ENCODE measurements around the gene OR5AN1. TPM values are rescaled to one million over a fixed set of nuclear protein-coding genes. Genes with fewer than 3 reads are reported as not detected.
"Not testable (repeated sequence)": the region's sequence is repeated elsewhere in the genome, so short reads cannot be mapped to it uniquely, and the experiment has no call there.

Gene OR5AN1
- total and polyA plus RNA-seq, 4 donors, result 0.06 to 0.25 TPM; not detected in 2

- not testable (repeated sequence) for H3K36me3 ChIP-seq (ENCODE audit: control insufficient read depth in 4 of 4, insufficient read depth in 3 of 4, low read depth in 1 of 4, low read length in 3 of 4); DNase-seq (ENCODE audit: low spot score); H3K9ac ChIP-seq (ENCODE audit: low read depth in 1 of 2, low read length in 2 of 2); H3K9me3 ChIP-seq (ENCODE audit: control insufficient read depth in 4 of 4, low read length in 3 of 4); H3K27me3 ChIP-seq (ENCODE audit: control insufficient read depth in 4 of 4, insufficient read depth in 4 of 4, low read length in 3 of 4); H3K4me1 ChIP-seq (ENCODE audit: control insufficient read depth in 4 of 4, insufficient read depth in 4 of 4, low read length in 3 of 4); H3K27ac ChIP-seq (ENCODE audit: low read depth in 1 of 2, low read length in 2 of 2); H3K4me3 ChIP-seq (ENCODE audit: low read depth in 1 of 3, low read length in 3 of 3)
- 54% methylated on average over 5 of the region's 5 CpGs for WGBS
Measured at GRCh38 chr11:59349657-59350056, 9.0 kb upstream of the OR5AN1 start.

GRCh38 chr11:59355226-59355625, 3.5 kb upstream of the OR5AN1 start:
- no peak for DNase-seq (ENCODE audit: low spot score)
- WGBS, result 90% methylated on average over 4 of the region's 4 CpGs

GRCh38 chr11:59356561-59356960, 2.1 kb upstream of the OR5AN1 start:
- H3K4me3 ChIP-seq (ENCODE audit: low read depth in 1 of 3, low read length in 3 of 3), result no peak overlapping the region
- H3K4me1 ChIP-seq (ENCODE audit: control insufficient read depth in 4 of 4, insufficient read depth in 4 of 4, low read length in 3 of 4), result no peaks in the 10 kb centered on the region
- H3K27ac ChIP-seq (ENCODE audit: low read depth in 1 of 2, low read length in 2 of 2), result no peak overlapping the region
- no peak for DNase-seq (ENCODE audit: low spot score)
- 96% methylated on average over 1 of the region's 1 CpG for WGBS
- H3K27me3 ChIP-seq (ENCODE audit: control insufficient read depth in 4 of 4, insufficient read depth in 4 of 4, low read length in 3 of 4), result no peaks in the 10 kb centered on the region
- H3K9ac ChIP-seq (ENCODE audit: low read depth in 1 of 2, low read length in 2 of 2), result no peak overlapping the region
- TF ChIP-seq, protein P1, sequence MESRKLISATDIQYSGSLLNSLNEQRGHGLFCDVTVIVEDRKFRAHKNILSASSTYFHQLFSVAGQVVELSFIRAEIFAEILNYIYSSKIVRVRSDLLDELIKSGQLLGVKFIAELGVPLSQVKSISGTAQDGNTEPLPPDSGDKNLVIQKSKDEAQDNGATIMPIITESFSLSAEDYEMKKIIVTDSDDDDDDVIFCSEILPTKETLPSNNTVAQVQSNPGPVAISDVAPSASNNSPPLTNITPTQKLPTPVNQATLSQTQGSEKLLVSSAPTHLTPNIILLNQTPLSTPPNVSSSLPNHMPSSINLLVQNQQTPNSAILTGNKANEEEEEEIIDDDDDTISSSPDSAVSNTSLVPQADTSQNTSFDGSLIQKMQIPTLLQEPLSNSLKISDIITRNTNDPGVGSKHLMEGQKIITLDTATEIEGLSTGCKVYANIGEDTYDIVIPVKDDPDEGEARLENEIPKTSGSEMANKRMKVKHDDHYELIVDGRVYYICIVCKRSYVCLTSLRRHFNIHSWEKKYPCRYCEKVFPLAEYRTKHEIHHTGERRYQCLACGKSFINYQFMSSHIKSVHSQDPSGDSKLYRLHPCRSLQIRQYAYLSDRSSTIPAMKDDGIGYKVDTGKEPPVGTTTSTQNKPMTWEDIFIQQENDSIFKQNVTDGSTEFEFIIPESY (IDR thresholded peaks at IDR 0.05), result no peak
- TF ChIP-seq FOXA1 (IDR thresholded peaks at IDR 0.05), result no peak
- no peak for TF ChIP-seq REST (IDR thresholded peaks at IDR 0.05)
- H3K9me3 ChIP-seq (ENCODE audit: control insufficient read depth in 4 of 4, low read length in 3 of 4), result no peaks in the 10 kb centered on the region
- H3K36me3 ChIP-seq (ENCODE audit: control insufficient read depth in 4 of 4, insufficient read depth in 3 of 4, low read depth in 1 of 4, low read length in 3 of 4), result no peaks in the 10 kb centered on the region

More at GRCh38 chr11:59355226-59355625, 3.5 kb upstream of the OR5AN1 start:
- Histone ChIP-seq H3K36me3 (ENCODE audit: control insufficient read depth in 4 of 4, insufficient read depth in 3 of 4, low read depth in 1 of 4, low read length in 3 of 4) (no peaks in the 10 kb centered on the region), H3K9me3 (ENCODE audit: control insufficient read depth in 4 of 4, low read length in 3 of 4) (no peaks in the 10 kb centered on the region), H3K9ac (ENCODE audit: low read depth in 1 of 2, low read length in 2 of 2) (no peak overlapping the region), H3K4me1 (ENCODE audit: control insufficient read depth in 4 of 4, insufficient read depth in 4 of 4, low read length in 3 of 4) (no peaks in the 10 kb centered on the region), H3K27me3 (ENCODE audit: control insufficient read depth in 4 of 4, insufficient read depth in 4 of 4, low read length in 3 of 4) (no peaks in the 10 kb centered on the region), H3K4me3 (ENCODE audit: low read depth in 1 of 3, low read length in 3 of 3) (no peak overlapping the region), H3K27ac (ENCODE audit: low read depth in 1 of 2, low read length in 2 of 2) (no peak overlapping the region)
- TF ChIP-seq CTCF (IDR thresholded peaks at IDR 0.05; ENCODE audit: low read depth, low read length, missing input control), result no peak
- TF ChIP-seq FOXA1 (IDR thresholded peaks at IDR 0.05), result no peak

DNA sequence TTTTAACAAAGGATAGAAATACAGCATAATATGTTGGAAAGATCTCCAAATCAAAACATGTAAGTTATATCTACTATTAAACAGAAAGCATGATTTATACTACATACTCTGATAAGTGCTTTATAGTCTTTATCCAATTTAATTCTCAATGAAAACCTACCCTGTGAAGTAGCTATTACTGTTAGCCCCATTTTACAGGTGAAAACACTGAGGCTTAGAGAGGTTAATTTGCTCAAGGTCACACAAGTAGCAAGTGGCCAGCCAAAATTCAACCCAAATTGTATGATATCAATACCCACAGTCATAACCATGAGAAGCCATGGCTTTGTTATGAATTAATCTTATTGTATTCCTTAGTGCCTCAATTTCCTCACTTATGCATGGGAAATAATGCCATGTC, 675 bp upstream of the OR5AN1 start:
- H3K9me3 ChIP-seq (ENCODE audit: control insufficient read depth in 4 of 4, low read length in 3 of 4), result no peaks in the 10 kb centered on the region
- H3K27ac ChIP-seq (ENCODE audit: low read depth in 1 of 2, low read length in 2 of 2), result no peak overlapping the region
- no peak overlapping the region for H3K9ac ChIP-seq (ENCODE audit: low read depth in 1 of 2, low read length in 2 of 2)
- no peak overlapping the region for H3K4me3 ChIP-seq (ENCODE audit: low read depth in 1 of 3, low read length in 3 of 3)
- no peaks in the 10 kb centered on the region for H3K36me3 ChIP-seq (ENCODE audit: control insufficient read depth in 4 of 4, insufficient read depth in 3 of 4, low read depth in 1 of 4, low read length in 3 of 4)
- no peaks in the 10 kb centered on the region for H3K27me3 ChIP-seq (ENCODE audit: control insufficient read depth in 4 of 4, insufficient read depth in 4 of 4, low read length in 3 of 4)
- no peaks in the 10 kb centered on the region for H3K4me1 ChIP-seq (ENCODE audit: control insufficient read depth in 4 of 4, insufficient read depth in 4 of 4, low read length in 3 of 4)
- no peak for DNase-seq (ENCODE audit: low spot score)
- TF ChIP-seq, protein P2, sequence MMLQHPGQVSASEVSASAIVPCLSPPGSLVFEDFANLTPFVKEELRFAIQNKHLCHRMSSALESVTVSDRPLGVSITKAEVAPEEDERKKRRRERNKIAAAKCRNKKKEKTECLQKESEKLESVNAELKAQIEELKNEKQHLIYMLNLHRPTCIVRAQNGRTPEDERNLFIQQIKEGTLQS (IDR thresholded peaks at IDR 0.05), result no peak
- no peak for TF ChIP-seq CTCF (IDR thresholded peaks at IDR 0.05; ENCODE audit: low read depth, low read length, missing input control)
- no peak for TF ChIP-seq GABPA (IDR thresholded peaks at IDR 0.05 in 1 of 2, conservative IDR thresholded peaks at IDR 0.05 in 1 of 2)
- no peak for TF ChIP-seq YY1 (IDR thresholded peaks at IDR 0.05)
- TF ChIP-seq SP1 (IDR thresholded peaks at IDR 0.05), result no peak
- no peak for TF ChIP-seq JUND (IDR thresholded peaks at IDR 0.05)
